ENCODE measurements around the gene TTF2.

- no peak for TF ChIP-seq CTCF (IDR thresholded peaks at IDR 0.05 in 4 of 5, conservative IDR thresholded peaks at IDR 0.05 in 1 of 5)
- TF ChIP-seq POLR2A (IDR thresholded peaks at IDR 0.05) = no peak
Observed at GRCh38 chr1:117143871-117144270, 83.7 kb downstream of the TTF2 start.
